Measurements from ENCODE around the gene CHRND. TPM values are rescaled to one million over a fixed set of nuclear protein-coding genes. Genes with fewer than 3 reads are reported as not detected.

The CHRND gene
- total and polyA plus RNA-seq, 12 donors: 0.03 to 0.57 (median 0.17) TPM; not detected in 8

GRCh38 chr2:232512602-232513001 lies 13.4 kb upstream of the CHRND start:
- H3K4me3 ChIP-seq: no peak overlapping the region
- WGBS, 2 donors: 86% methylated on average over 10 of the region's 10 CpGs
- H3K9me3 ChIP-seq: no peaks in the 10 kb centered on the region
- no peak overlapping the region for H3K27ac ChIP-seq
- H3K4me1 ChIP-seq: peaks cover 0 to 3% (median 0%) of the 10 kb centered on the region in 9 donors
- intact Hi-C loops (cut with DNase I): loop anchor here in 1 of 10 donors (5.0 kb wide), 1 partner anchor 55 kb away; the partner anchor contains the start of gene ALPI
- H3K36me3 ChIP-seq: no peaks in the 10 kb centered on the region
- peaks cover 0 to 28% (median 7%) of the 10 kb centered on the region in 7 donors for H3K27me3 ChIP-seq
- no peak for TF ChIP-seq CTCF (IDR thresholded peaks at IDR 0.05)
- ATAC-seq (no peak), DNase-seq (no peak)

- WGBS, 2 donors: 75 to 87% methylated on average over 5 of the region's 5 CpGs
- Histone ChIP-seq H3K4me1 (peaks cover 0 to 3% (median 0%) of the 10 kb centered on the region in 9 donors), H3K9me3 (no peaks in the 10 kb centered on the region), H3K27me3 (peaks cover 0 to 35% (median 14%) of the 10 kb centered on the region in 7 donors), H3K4me3 (no peak overlapping the region), H3K36me3 (no peaks in the 10 kb centered on the region), H3K27ac (no peak overlapping the region)
- DNase-seq (no peak), ATAC-seq (no peak)
- no peak for TF ChIP-seq CTCF (IDR thresholded peaks at IDR 0.05)
- intact Hi-C loops (cut with DNase I): loop anchor here in 1 of 10 donors (5.0 kb wide), 1 partner anchor 56 kb away; the partner anchor contains the start of gene ALPI
These were observed 12.6 kb upstream of the CHRND start for GRCh38 chr2:232513353-232513752.

DNA sequence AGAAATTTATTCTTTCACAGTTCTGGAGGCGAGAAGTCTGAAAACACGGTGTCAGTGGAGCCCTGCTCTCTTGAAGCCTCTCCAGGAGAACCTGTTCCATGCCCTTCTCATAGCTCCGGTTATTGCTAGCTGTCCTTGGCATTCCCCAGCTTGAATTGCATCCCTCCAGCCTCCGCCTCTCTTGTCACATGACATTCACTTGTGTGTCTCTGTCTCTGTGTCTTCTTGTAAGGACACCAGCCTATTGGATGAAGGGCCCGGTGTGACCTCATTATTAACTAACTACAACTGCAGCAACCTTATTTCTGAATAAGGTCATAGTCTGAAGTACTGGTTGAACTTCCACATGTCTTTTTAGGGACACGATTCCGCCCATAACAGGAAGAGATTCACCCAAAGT lies 10.3 kb upstream of the CHRND start:
- Histone ChIP-seq H3K4me3 (no peak overlapping the region), H3K27ac (no peak overlapping the region), H3K27me3 (peaks cover 0 to 56% (median 31%) of the 10 kb centered on the region in 7 donors), H3K9me3 (no peaks in the 10 kb centered on the region), H3K4me1 (peaks cover 0 to 3% (median 0%) of the 10 kb centered on the region in 9 donors), H3K36me3 (no peaks in the 10 kb centered on the region)
- intact Hi-C loops (cut with DNase I): no loop called here
- 89 to 92% methylated on average over 7 of the region's 7 CpGs for WGBS, 2 donors
- no peak for TF ChIP-seq CTCF (IDR thresholded peaks at IDR 0.05)
- DNase-seq (no peak), ATAC-seq (no peak)

DNA sequence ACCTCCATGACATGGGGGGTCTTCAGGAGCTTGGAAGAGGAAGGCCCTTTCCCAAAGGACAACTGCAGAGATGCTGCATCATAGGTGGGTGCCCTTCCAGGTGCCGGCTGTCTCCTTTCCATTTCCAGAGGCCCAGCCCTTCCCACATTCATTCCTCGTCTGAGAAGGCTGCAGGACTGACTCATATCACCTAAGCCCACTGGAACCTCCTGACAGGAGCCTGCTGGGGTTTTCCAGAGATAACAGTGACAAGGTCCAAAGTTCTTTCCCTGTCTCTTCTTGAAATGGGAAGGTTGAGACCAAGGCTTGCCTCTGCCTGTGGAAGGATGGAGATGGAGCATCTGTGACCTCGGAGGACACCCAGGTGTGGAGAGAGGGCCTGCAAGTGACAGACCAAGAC lies 9.4 kb upstream of the CHRND start:
- no peak for TF ChIP-seq CTCF (IDR thresholded peaks at IDR 0.05)
- intact Hi-C loops (cut with DNase I): no loop called here
- DNase-seq: no peak

More for the DNA sequence above, 9.4 kb upstream of the CHRND start:
- ATAC-seq: no peak
- Histone ChIP-seq H3K27ac (no peak overlapping the region), H3K9me3 (no peaks in the 10 kb centered on the region), H3K4me3 (no peak overlapping the region), H3K36me3 (no peaks in the 10 kb centered on the region), H3K27me3 (peaks cover under 1 to 65% (median 40%) of the 10 kb centered on the region in 7 donors), H3K4me1 (peaks cover 0 to 3% (median 0%) of the 10 kb centered on the region in 9 donors)
- 86 to 92% methylated on average over 3 of the region's 3 CpGs for WGBS, 2 donors

Data from heart right ventricle (tissue), 16 donors.